HuH-7 (cell line): ENCODE measurements around the gene NCOA7.
A peak's percentile ranks its signal among the peaks of the same experiment; 100 is the strongest.
"Not testable (repeated sequence)": the region's sequence is repeated elsewhere in the genome, so short reads cannot be mapped to it uniquely, and the experiment has no call there.

ENCODE experiments used
- DNase-seq: peaks from one replicate; pipeline ENCODE4 v3.0.0; 2011; ENCODE audit warnings: low spot score

Gene NCOA7

GRCh38 chr6:125754566-125754965 is 36.2 kb upstream of the NCOA7 start:
- DNase-seq = no peak

GRCh38 chr6:125759184-125759902 is 31.4 kb upstream of the NCOA7 start:
- peak; percentile 86 for DNase-seq

GRCh38 chr6:125759959-125760457 is 30.8 kb upstream of the NCOA7 start:
- DNase-seq = no peak

- no peak for DNase-seq
Measured at GRCh38 chr6:125764121-125764671, 26.6 kb upstream of the NCOA7 start.

- no peak for DNase-seq
Measured at GRCh38 chr6:125765944-125766343, 24.8 kb upstream of the NCOA7 start.

- no peak for DNase-seq
Measured at GRCh38 chr6:125766641-125767040, 24.1 kb upstream of the NCOA7 start.

- DNase-seq = no peak
Measured at GRCh38 chr6:125769147-125769783, 21.5 kb upstream of the NCOA7 start.

- DNase-seq = no peak
Measured at GRCh38 chr6:125773387-125774341, 17.1 kb upstream of the NCOA7 start.

- DNase-seq = not testable (repeated sequence)
Measured at GRCh38 chr6:125776107-125776826, 14.5 kb upstream of the NCOA7 start.

- DNase-seq = peak; percentile 81
Measured at GRCh38 chr6:125779924-125780539, 10.7 kb upstream of the NCOA7 start.

- DNase-seq = no peak
Measured at GRCh38 chr6:125780540-125781313, 10.0 kb upstream of the NCOA7 start.

- no peak for DNase-seq
Measured at GRCh38 chr6:125781314-125781868, 9.4 kb upstream of the NCOA7 start.

- DNase-seq = no peak
Measured at GRCh38 chr6:125784365-125784764, 6.4 kb upstream of the NCOA7 start.

- DNase-seq = no peak
Measured at GRCh38 chr6:125787791-125788190, 3.0 kb upstream of the NCOA7 start.

GRCh38 chr6:125789167-125789566 is 1.6 kb upstream of the NCOA7 start:
- no peak for DNase-seq

- DNase-seq = peak; percentile 47
Measured at GRCh38 chr6:125789576-125790357, 993 bp upstream of the NCOA7 start.

- DNase-seq = peak; percentile 71
Measured at GRCh38 chr6:125791151-125791819, 525 bp downstream of the NCOA7 start.

GRCh38 chr6:125791820-125792165 is 1.0 kb downstream of the NCOA7 start:
- DNase-seq = no peak

GRCh38 chr6:125792172-125792571 is 1.4 kb downstream of the NCOA7 start:
- DNase-seq = no peak
